IPS DF 6.9 (cell line): ENCODE results near the gene MND1.

Experiments
- DNase-seq: peaks from one replicate; pipeline ENCODE4 v3.0.0-alpha.2; 2013; ENCODE audit warnings: low read depth, low spot score
- H3K27ac ChIP-seq: one replicate; pipeline ENCODE4 v1.5.1; 2013; ENCODE audit warnings: low read length, control low read depth
- H3K27me3 ChIP-seq: 2 replicates; pipeline ENCODE4 v1.6.1; 2013; ENCODE audit warnings: mild to moderate bottlenecking, low read length; ENCODE audit not compliant: control insufficient read depth, insufficient read depth
- H3K36me3 ChIP-seq: 2 replicates; pipeline ENCODE4 v1.6.1; 2013; ENCODE audit warnings: low read length; ENCODE audit not compliant: control insufficient read depth, insufficient read depth
- H3K4me1 ChIP-seq: 2 replicates; pipeline ENCODE4 v1.6.1; 2013; ENCODE audit warnings: low read length; ENCODE audit not compliant: control insufficient read depth, insufficient read depth
- H3K4me3 ChIP-seq: 2 replicates; pipeline ENCODE4 v1.5.1; 2013; ENCODE audit warnings: mild to moderate bottlenecking, low read length
- H3K9me3 ChIP-seq: 2 replicates; pipeline ENCODE4 v1.6.1; 2013; ENCODE audit warnings: low read length, inconsistent platforms; ENCODE audit not compliant: control insufficient read depth, insufficient read depth
- WGBS: extraction: QIAGEN DNeasy Blood & Tissue Kit; methylation state at CpG from one replicate; pipeline ENCODE4 v1.1.7; 2013; ENCODE audit warnings: mixed read lengths, missing lambda C conversion rate; ENCODE audit not compliant: insufficient read length, insufficient coverage; 5-methylcytosine and 5-hydroxymethylcytosine counted together

The MND1 gene, protein sequence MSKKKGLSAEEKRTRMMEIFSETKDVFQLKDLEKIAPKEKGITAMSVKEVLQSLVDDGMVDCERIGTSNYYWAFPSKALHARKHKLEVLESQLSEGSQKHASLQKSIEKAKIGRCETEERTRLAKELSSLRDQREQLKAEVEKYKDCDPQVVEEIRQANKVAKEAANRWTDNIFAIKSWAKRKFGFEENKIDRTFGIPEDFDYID

DNA sequence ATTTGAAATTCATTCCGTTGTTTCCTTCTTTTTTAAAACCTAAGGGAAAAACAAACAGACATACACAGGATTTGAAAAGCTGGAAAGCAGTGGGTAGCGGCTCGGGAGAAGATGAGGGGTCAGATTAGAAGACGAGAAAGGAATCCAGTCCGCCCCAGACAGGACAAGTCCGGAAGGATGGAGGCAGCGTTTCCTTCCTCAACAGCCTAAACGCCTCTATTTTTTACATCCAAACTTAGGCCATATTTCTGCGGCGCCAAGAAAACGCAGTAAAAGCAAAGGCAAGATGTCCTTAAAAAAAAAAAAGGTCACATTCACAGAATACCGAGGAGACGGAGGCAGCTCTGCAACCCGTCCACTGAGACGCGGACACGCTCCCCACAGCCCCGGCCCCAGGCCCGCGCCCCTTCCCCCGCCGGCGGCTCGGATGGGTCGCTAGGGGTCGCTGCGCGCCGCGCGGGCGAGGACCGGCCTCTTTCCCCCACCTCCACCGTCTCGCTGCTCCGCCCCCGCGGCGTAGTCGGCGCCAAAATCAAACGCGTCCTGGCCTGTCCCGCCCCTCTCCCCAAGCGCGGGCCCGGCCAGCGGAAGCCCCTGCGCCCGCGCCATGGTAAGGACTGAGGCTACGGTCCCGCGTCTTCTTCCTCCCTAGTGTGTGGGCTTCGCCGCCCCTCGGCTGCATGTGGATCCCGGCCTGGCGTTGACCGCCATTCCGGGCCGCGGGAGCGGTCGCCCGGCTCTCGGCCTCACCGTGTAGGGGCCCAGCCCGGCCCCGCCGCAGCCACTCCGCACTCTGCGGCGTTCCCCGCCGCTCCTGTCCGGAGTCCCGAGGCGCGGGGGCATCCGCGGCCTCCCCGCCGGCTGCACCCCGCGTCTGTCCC, at the start of gene MND1:
Gene MND1, plus strand, starts transcription at position 558 of the 881 bp plus-strand sequence. Its CDS starts 50 bp downstream, at position 608.
- peak; percentile 73 for DNase-seq
- Histone ChIP-seq H3K4me1 (no peaks in the 10 kb centered on the region; the same call in 1 of the 2 replicates), H3K27me3 (no peaks in the 10 kb centered on the region), H3K4me3 (peak within 1 kb of the TSS; percentile 43), H3K36me3 (no peaks in the 10 kb centered on the region), H3K9me3 (no peaks in the 10 kb centered on the region), H3K27ac (no peak within 1 kb of the TSS)
- no CpG with 5 or more reads among the region's 86 CpGs for WGBS

DNA sequence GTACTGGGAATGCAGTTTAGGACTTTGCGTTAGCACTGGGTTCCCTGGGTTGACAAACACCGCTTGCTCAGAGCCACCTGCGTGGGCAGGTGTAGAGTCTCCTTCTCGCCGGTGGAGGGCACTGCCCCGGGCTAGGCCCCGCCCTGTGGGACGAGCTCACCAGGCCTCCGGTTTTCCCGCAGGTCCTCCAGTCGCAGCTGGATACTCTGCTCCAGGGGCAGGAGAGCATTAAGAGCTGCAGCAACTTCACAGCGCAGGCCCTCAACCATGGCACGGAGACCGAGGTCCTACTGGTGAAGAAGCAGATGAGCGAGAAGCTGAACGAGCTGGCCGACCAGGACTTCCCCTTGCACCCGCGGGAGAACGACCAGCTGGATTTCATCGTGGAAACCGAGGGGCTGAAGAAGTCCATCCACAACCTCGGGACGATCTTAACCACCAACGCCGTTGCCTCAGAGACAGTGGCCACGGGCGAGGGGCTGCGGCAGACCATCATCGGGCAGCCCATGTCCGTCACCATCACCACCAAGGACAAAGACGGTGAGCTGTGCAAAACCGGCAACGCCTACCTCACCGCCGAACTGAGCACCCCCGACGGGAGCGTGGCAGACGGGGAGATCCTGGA, 49.2 kb upstream of the MND1 start:
- no peak for DNase-seq
- no CpG with 5 or more reads among the region's 40 CpGs for WGBS

DNA sequence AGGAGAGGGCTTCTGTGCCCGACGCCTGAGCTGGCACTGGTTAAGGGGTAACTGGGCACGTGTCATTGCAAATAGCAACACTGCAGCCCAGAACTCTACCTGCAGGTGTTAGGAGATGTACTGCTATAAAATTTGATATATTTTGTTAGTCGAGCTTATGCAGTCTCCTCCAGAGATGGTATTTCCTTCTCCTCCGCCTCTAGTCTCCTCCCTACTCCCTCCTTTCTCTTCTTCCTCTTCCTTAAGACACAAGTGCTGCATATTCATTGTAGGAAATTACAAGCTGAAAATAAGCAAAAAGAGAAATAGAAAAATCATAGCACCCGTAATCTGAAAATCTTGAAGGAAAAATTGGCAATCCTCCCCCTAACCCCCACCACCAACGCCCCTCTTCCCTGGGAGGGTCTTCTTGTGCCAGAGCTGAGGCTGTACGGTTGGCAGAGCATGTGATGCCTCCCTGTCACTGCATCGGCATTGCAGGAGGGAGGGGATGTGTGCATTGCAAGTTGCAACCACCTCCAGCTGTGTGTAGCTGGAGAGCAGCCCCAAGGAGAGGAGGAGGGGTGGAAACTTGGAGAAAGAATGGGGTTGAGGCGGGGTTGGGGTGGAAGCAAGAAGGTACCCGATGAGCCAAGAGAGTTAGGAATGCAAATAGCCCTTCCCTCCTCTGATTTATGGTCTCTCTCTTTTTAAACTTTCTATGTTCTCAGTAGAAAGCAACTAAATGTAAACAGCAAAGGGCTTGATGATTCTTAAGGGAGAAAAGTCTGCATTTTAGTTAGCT, 48.3 kb upstream of the MND1 start:
- H3K36me3 ChIP-seq = peaks cover 15% of the 10 kb centered on the region

More for the DNA sequence above, 49.2 kb upstream of the MND1 start:
- no peaks in the 10 kb centered on the region for H3K27me3 ChIP-seq
- no peak overlapping the region for H3K27ac ChIP-seq
- no peak overlapping the region for H3K4me3 ChIP-seq
- peaks cover 13% of the 10 kb centered on the region for H3K36me3 ChIP-seq
- no peaks in the 10 kb centered on the region for H3K9me3 ChIP-seq
- peaks cover 2% of the 10 kb centered on the region for H3K4me1 ChIP-seq

DNA sequence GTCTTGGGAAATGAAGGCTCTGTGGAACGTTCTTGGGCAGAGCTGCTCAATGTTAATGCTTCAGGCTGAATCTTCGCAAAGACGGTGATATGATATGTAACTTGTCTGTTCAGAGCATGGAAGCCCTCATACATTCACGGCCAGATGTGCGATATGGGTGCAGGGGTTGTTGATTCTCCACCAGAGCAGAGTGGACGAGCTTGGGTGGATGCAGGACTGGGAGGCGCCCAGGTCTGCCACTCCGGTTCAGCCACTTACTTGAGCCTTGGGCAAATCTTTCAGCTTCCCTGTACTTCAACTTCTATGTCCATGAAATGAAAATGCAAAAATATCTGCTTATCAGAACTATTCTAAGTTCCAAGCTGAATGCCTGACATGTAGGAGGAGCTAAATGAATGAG, 47.4 kb upstream of the MND1 start:
- Histone ChIP-seq H3K4me1 (peaks cover 2% of the 10 kb centered on the region), H3K36me3 (peaks cover 15% of the 10 kb centered on the region), H3K9me3 (no peaks in the 10 kb centered on the region), H3K27me3 (no peaks in the 10 kb centered on the region), H3K4me3 (no peak overlapping the region), H3K27ac (no peak overlapping the region)
- no CpG with 5 or more reads among the region's 8 CpGs for WGBS
- DNase-seq = no peak

More for the DNA sequence above, 48.3 kb upstream of the MND1 start:
- Histone ChIP-seq H3K4me1 (peaks cover 2% of the 10 kb centered on the region), H3K27me3 (no peaks in the 10 kb centered on the region), H3K27ac (no peak overlapping the region), H3K9me3 (no peaks in the 10 kb centered on the region), H3K4me3 (no peak overlapping the region)
- WGBS = no CpG with 5 or more reads among the region's 11 CpGs
- no peak for DNase-seq

DNA sequence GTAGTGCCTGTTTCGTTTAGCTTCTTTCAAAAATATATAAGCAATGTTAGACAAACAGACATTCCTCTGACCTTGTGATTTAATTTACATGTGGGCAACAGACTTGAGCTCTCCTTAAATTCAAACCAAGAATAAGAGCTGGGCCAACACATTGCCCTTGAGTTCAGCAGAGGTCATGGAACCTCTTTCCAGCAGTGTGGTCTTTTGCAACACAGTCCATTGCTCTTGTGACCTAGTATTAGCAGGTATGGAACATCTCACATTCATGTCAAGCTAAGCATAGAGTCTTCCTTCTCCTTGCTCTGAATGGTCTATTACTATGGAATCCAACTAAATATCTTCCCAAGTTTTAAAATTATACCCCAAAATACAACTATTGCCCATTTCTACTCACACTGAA, 33.7 kb upstream of the MND1 start:
- Histone ChIP-seq H3K27me3 (no peaks in the 10 kb centered on the region), H3K27ac (no peak overlapping the region), H3K36me3 (no peaks in the 10 kb centered on the region), H3K9me3 (no peaks in the 10 kb centered on the region), H3K4me3 (no peak overlapping the region), H3K4me1 (no peaks in the 10 kb centered on the region)
- no peak for DNase-seq
- no CpG with 5 or more reads among the region's 1 CpG for WGBS

DNA sequence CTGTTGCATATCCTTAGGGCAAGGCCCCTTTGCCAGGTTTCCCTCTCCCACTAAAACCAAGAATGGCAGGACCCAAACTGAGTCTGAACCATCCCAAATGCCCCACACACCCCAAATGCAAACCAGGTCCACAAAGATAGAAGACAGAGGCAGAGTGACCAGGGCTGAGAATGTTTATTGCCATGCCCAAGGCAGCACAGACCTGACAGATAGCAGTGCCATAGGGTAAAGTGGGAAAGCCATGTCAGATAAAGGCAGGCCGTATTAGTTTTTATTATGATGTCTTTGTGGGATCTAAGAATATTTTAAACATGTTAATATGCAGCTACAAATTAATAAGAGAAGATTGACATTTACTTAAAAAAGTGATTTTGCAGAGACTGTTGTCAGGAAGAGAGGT, 29.6 kb upstream of the MND1 start:
- Histone ChIP-seq H3K4me3 (no peak overlapping the region), H3K4me1 (no peaks in the 10 kb centered on the region), H3K27me3 (no peaks in the 10 kb centered on the region), H3K27ac (no peak overlapping the region), H3K36me3 (no peaks in the 10 kb centered on the region), H3K9me3 (no peaks in the 10 kb centered on the region)
- no peak for DNase-seq
- WGBS = no CpG with 5 or more reads among the region's 1 CpG

DNA sequence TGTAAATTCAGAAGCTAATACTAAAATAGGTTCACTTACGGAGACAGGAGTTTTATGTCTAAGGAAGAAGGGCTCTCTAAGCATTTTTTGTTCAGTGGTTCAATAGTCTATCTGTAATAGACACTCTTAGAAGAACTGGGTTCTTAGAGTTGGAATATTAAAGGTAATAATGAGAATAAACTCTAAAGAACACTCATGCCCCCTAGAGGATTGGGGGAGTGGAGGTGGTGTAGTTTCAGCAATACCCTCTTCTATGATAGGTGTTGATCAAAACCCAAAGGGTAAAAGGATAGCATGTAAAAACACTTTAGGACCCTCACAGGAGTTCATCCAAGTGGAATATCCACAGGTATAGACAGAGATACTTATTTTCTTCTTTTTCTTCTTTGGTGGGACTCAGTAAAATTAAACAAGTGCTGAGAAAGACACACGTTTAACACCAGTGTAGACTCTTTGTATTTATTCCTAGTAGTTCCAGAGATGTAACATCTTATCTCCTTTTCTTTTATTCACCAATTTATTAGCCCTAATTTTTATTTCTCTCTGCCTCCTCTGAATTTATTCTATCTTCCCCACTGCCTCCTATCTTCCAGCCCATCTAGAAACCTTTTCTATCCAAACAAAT, 25.7 kb upstream of the MND1 start:
- DNase-seq = no peak
- no peaks in the 10 kb centered on the region for H3K9me3 ChIP-seq
- WGBS = no CpG with 5 or more reads among the region's 2 CpGs
- H3K4me1 ChIP-seq = no peaks in the 10 kb centered on the region
- no peaks in the 10 kb centered on the region for H3K27me3 ChIP-seq
- no peak overlapping the region for H3K27ac ChIP-seq
- no peaks in the 10 kb centered on the region for H3K36me3 ChIP-seq
- H3K4me3 ChIP-seq = no peak overlapping the region

DNA sequence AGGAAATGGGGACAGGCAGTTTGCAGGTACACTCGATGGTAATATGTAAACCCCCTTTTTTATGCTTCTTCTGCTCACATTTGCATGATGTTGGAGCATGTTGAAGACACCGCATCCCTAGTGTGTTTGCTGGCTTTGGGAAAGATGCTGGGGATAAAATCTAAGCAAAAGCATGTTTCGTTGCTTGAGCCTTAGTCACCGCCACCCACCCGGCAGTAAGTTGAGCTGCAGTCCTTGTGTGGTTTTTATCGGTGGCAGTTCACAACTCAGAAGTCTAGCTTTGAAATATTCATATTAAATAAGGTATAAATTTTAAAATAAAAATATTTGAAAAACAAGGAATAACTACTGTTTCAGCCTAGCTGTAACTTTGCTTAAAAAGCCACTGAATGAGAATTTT, 21.7 kb upstream of the MND1 start:
- no peak overlapping the region for H3K4me3 ChIP-seq
- H3K9me3 ChIP-seq = no peaks in the 10 kb centered on the region
- no peaks in the 10 kb centered on the region for H3K36me3 ChIP-seq
- no peaks in the 10 kb centered on the region for H3K4me1 ChIP-seq
- no CpG with 5 or more reads among the region's 6 CpGs for WGBS
- no peak for DNase-seq
- H3K27ac ChIP-seq = no peak overlapping the region
- H3K27me3 ChIP-seq = no peaks in the 10 kb centered on the region

DNA sequence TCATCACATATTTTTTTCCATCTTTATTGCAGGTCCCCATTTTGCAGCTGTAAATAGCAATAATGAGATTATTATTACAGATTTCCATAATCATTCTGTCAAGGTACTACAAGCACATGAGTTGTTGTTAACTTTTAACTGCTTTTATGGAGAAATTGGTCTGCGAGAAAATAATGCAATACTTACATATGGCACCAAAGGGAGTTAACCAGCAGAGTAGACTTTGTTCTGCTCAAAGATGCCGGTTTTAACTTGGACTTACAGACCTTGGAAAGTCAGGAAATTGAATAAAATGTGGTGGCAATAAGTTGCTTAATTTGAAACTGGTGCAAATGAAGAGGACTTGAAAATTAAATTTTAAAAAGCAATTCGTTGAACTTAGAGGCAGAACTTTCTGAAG, 20.4 kb upstream of the MND1 start:
- DNase-seq = no peak
- H3K36me3 ChIP-seq = no peaks in the 10 kb centered on the region
- no CpG with 5 or more reads among the region's 3 CpGs for WGBS
- no peak overlapping the region for H3K27ac ChIP-seq
- H3K4me1 ChIP-seq = no peaks in the 10 kb centered on the region
- H3K4me3 ChIP-seq = no peak overlapping the region
- no peaks in the 10 kb centered on the region for H3K9me3 ChIP-seq
- H3K27me3 ChIP-seq = no peaks in the 10 kb centered on the region

DNA sequence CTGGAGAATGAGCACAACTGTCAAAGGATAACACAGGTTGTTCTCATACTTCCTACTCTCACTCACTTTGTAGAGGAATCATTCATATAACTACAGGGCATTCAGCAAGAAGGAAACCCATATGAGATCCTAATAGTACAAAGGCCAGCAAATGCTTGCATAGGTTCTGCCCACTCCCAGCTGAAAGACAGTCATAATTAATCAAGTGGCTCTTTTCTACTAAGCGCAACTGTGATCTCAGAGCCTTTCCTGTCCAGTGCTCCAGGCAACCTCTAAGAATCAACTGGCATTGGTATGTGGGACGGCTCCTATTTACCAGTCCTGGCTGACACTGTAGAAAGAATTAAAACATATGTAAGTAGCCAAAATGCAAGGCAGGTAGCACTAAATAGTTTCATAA, 18.9 kb upstream of the MND1 start:
- H3K4me1 ChIP-seq = no peaks in the 10 kb centered on the region
- H3K9me3 ChIP-seq = no peaks in the 10 kb centered on the region
- WGBS = no CpG with 5 or more reads among the region's 2 CpGs
- no peak overlapping the region for H3K27ac ChIP-seq
- H3K27me3 ChIP-seq = no peaks in the 10 kb centered on the region
- H3K36me3 ChIP-seq = no peaks in the 10 kb centered on the region
- DNase-seq = no peak
- H3K4me3 ChIP-seq = no peak overlapping the region
